Hypothalamus (tissue), 51 donors: ENCODE measurements around the gene PIN1.

Source experiments
- DNase-seq, 51 donors: peaks; one replicate each; lab custom pipeline; 2025; lab: John Stamatoyannopoulos, UW

Gene PIN1

DNA sequence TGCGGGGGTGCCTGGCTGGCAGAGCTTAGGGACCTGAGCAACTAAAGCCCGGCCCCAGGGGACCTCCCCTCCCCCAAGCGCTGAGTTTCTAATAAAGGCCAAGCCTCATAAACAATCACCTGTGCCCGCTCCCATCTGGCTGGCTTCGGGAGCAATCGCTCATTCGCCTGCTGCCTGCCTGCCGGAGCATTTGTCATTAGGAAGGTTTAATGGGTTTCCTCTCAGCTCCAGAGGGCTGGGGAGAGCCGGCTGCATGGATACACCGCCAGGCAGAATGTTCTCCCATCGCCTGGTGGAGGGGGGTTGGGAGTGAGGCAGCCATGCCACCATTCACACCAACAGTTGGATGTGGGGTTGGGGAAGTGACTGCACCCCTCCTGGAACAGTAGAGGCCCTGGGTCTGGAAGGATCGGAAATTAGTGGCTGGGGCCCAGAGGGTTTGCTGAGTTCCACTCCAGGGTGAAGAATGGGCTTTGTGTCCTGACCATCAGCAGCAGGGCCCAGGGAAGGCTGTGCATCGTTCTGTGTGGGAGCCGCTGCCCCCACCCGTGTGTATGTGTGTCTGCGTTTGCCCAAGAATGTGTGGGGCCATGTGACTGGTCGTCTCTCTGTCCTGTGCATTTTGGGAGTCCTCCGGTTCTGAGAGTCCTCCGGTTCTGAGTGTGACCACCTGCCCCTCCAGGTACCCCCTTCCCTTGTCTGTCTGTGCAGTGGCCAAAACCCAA lies 15.3 kb downstream of the PIN1 start:
- peak in 12 of 51 donors; percentile 9 to 41 (median 22) for DNase-seq

- no peak for DNase-seq
Observed at GRCh38 chr19:9854282-9854846, 19.2 kb downstream of the PIN1 start.

DNA sequence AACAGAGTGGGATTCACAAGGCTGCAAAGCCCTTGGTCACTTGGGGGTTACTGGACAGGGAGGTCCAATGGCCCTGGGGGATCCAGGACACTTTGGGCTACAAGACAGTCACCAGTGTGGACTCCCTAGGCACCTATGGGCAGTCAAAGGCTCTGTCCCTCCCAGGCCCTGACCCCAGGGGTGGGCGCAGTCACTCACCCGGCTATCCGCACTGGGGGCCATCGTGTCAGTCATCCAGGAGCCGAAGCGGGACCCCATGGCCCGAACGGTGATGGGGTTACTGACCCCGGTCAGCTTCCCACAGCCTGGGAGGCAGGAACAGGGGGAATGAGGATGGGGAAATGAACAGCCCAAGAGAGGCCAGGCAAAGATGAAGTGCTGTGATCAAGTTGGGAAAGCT lies 21.5 kb downstream of the PIN1 start:
- DNase-seq, result no peak

- no peak for DNase-seq
Observed at GRCh38 chr19:9857076-9857721, 22.1 kb downstream of the PIN1 start.

- DNase-seq, result peak in 1 of 51 donors; percentile 21
Observed at GRCh38 chr19:9857920-9858746, 23.0 kb downstream of the PIN1 start.

DNA sequence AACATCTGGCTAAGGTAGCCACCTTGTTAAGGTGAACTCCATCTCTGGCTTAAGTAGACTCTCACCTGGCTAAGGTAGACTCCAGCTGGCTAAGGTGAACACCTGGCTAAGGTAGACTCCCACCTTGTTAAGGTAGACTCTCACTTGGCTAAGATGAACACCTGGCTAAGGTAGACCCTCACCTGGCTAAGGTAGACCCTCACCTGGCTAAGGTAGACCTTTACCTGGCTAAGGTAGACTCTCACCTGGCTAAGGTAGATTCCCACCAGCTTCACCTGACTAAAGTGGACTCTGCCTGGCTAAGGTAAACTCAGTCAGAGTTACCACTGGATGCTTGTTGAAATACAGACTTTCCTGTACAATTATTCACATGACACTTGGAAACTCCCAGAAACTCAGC lies 23.6 kb downstream of the PIN1 start:
- DNase-seq, result no peak

GRCh38 chr19:9860407-9860806 lies 25.3 kb downstream of the PIN1 start:
- no peak for DNase-seq

- no peak for DNase-seq
Observed at GRCh38 chr19:9861503-9861902, 26.4 kb downstream of the PIN1 start.

DNA sequence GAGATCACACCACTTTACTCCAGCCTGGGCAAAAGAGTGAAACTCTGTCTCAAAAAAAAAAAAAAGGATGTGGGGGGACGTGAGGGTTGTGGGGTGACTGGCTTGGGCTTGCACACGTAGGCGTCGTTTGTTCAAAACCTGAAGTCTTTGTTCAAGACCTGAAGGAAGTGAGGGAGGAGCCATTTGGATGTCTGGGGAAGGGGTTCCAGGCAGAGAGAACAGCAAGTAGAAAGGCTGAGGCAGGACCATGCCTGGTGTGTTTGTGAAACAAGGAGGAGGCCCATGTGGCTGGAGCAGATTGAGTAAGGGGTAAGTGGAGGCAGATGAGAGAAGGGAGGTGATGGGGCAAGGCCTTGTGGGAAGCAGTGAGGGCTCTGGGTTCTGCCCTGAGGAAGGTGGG lies 27.8 kb downstream of the PIN1 start:
- DNase-seq, result no peak

DNA sequence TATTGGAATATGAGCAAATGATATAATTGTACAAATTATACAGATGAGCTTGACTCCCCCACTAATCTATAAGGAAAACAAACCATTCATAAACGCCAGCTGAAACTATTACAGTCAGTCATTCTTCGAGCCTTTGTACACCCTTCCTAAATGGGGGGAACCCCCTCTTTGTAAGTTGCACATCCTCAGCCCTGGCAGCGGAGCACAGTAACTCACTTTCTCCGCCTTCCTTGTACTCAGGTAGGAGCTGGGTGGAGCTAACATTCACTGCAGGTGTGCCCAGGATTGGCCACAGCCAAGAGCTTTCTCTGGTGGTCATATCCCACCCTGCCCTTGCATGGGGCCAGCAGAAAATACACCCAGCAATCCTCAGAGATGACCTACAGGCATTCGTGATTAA lies 28.6 kb downstream of the PIN1 start:
- no peak for DNase-seq

DNA sequence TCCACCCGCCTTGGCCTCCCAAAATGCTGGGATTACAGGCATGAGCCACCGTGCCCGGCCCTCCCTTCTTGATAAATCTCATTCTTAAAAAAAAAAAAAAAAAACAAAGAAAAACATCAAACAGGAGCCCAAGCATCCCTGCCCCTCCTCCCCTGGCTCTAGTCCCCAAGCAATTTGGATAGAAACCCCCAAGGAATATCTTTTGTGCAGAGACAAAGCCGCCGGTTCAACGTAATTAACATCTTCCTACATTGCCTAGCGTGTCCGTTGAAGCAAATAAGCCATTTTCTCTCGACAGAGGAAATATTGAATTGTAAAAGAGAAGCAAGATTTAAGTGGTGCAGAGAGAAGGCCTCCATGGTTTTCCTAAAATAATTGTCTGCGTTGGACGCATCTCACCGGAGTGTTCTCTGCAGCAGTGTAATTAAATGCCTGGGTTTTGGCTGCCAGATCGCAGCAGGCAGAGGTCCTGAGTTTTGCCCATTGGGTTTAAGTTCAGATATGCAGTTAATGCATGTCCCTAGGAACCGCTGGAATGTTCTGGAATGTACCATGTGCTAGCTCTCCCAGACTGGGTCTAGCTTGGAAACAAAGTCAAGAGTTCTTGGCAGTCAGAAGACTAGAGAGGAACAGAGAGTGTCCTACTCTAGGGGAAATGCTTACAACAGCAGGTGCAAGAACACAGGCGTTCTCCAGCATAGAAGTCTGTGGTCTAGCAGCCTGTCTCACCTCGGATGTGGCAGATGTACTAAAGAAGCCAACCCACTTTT lies 30.8 kb downstream of the PIN1 start:
- peak in 4 of 51 donors; percentile 5 to 18 (median 11) for DNase-seq

GRCh38 chr19:9868983-9869617 lies 34.0 kb downstream of the PIN1 start:
- no peak for DNase-seq

DNA sequence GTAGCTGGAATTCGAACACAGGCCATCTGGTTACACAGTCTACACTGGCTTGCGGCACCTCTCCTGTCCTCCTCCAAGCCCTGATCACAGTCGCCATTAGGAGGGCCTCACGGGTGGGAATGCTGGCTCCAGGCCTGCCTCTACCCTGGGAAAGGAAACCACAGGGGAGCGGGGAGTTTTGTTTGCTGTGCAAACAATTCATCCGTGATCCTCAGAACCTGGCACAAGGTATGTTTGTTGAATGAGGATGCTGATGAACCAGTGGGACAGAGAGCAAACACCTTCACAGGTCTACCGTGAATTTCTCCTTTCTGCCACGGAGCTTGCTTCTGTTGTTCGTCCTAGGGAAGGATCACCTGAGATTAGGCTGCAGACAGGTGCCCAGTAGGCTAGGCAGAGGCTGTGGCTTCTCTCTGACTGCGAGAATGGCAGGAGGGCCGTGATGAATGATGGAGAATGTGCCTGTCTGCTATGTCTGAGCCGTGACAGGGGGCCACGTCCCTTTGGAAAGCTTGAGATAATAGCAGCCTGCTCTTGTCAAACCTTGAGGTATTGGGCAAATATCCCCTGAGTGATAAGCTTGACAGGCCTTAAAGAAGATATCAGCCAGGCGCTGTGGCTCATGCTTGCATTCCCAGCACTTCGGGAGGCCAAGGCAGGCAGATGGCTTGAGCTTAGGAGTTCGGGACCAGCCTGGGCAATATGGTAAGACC lies 36.7 kb downstream of the PIN1 start:
- DNase-seq, result no peak

- no peak for DNase-seq
Observed at GRCh38 chr19:9872618-9873242, 37.6 kb downstream of the PIN1 start.

GRCh38 chr19:9875031-9875627 lies 40.0 kb downstream of the PIN1 start:
- peak in 1 of 51 donors; percentile 15 for DNase-seq

DNA sequence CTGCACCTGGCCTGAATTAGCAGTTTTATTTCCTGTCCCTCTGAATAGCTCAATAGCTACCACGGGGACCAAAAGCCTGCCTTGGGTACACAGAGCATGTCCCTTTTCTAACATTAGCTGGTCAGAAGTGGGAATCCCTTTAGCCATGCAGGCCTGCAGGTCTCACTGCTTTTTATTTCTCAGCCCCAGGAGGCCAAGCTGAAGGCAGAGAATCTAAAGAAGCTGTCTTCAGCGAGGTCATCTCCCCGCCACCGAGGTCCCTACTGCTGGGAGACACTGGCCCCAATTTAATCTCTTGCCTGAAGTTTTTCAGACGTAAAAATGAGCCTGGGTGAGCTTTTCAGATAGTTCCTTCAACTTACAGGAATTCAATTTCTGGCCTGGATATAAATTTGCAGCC lies 40.7 kb downstream of the PIN1 start:
- DNase-seq, result no peak

- DNase-seq, result peak in 1 of 51 donors; percentile 7
Observed at GRCh38 chr19:9877780-9878510, 42.8 kb downstream of the PIN1 start.
